H7 (cell line): Measurements from ENCODE around the gene ATP8A2. TPM values are rescaled to one million over a fixed set of nuclear protein-coding genes. Genes with fewer than 3 reads are reported as not detected.

Source experiments
- DNase-seq: peaks from one replicate; pipeline ENCODE4 v3.0.0; 2012
- H3K27me3 ChIP-seq: 2 replicates; pipeline ENCODE4 v1.6.0; 2011; ENCODE audit warnings: mild to moderate bottlenecking, low read length; ENCODE audit not compliant: control insufficient read depth, insufficient read depth
- H3K36me3 ChIP-seq: replicated peaks from 2 replicates; pipeline ENCODE4 v1.5.1; 2011; ENCODE audit warnings: low read length; ENCODE audit not compliant: control insufficient read depth, insufficient read depth
- H3K4me3 ChIP-seq: 2 replicates; pipeline ENCODE4 v1.5.1; 2011; ENCODE audit warnings: low read depth, mild to moderate bottlenecking, control low read depth, low read length, moderate library complexity; ENCODE audit not compliant: insufficient read depth
- total RNA-seq: library from RNA; depleted of rRNA; stranded (reverse); fragments of >200 nt; shearing (Covaris generic); gene quantifications from 2 replicates; pipeline ENCODE4 v1.2.3, GENCODE V29; 2014

ATP8A2 gene
- total RNA-seq, 1 experiment from 2014 or later = 0.38 TPM

GRCh38 chr13:25963674-25964073 lies 591.9 kb downstream of the ATP8A2 start:
- H3K27me3 ChIP-seq = no peaks in the 10 kb centered on the region
- no peak overlapping the region for H3K4me3 ChIP-seq
- no peaks in the 10 kb centered on the region for H3K36me3 ChIP-seq
- no peak for DNase-seq

- Histone ChIP-seq H3K4me3 (no peak overlapping the region), H3K36me3 (no peaks in the 10 kb centered on the region), H3K27me3 (no peaks in the 10 kb centered on the region)
- no peak for DNase-seq
Observed at GRCh38 chr13:25965596-25965995, 593.8 kb downstream of the ATP8A2 start.

- H3K27me3 ChIP-seq = no peaks in the 10 kb centered on the region
- H3K4me3 ChIP-seq = no peak overlapping the region
- no peaks in the 10 kb centered on the region for H3K36me3 ChIP-seq
- DNase-seq = no peak
Observed at GRCh38 chr13:25966086-25966485, 594.3 kb downstream of the ATP8A2 start.

GRCh38 chr13:25967144-25967543 lies 595.4 kb downstream of the ATP8A2 start:
- Histone ChIP-seq H3K36me3 (no peaks in the 10 kb centered on the region), H3K27me3 (no peaks in the 10 kb centered on the region), H3K4me3 (no peak overlapping the region)
- DNase-seq = no peak

- Histone ChIP-seq H3K27me3 (no peaks in the 10 kb centered on the region), H3K4me3 (no peak overlapping the region), H3K36me3 (no peaks in the 10 kb centered on the region)
- peak; percentile 55 for DNase-seq
Observed at GRCh38 chr13:25971047-25971446, 599.3 kb downstream of the ATP8A2 start.

GRCh38 chr13:25971459-25972145 lies 599.8 kb downstream of the ATP8A2 start:
- Histone ChIP-seq H3K36me3 (no peaks in the 10 kb centered on the region), H3K27me3 (no peaks in the 10 kb centered on the region), H3K4me3 (no peak overlapping the region)
- peak; percentile 51 for DNase-seq

GRCh38 chr13:25973085-25973484 lies 601.3 kb downstream of the ATP8A2 start:
- no peak overlapping the region for H3K4me3 ChIP-seq
- no peak for DNase-seq
- H3K27me3 ChIP-seq = no peaks in the 10 kb centered on the region
- no peaks in the 10 kb centered on the region for H3K36me3 ChIP-seq

- H3K36me3 ChIP-seq = no peaks in the 10 kb centered on the region
- H3K4me3 ChIP-seq = no peak overlapping the region
- H3K27me3 ChIP-seq = no peaks in the 10 kb centered on the region
- no peak for DNase-seq
Observed at GRCh38 chr13:25973576-25973975, 601.8 kb downstream of the ATP8A2 start.

- peak; percentile 78 for DNase-seq
- Histone ChIP-seq H3K36me3 (no peaks in the 10 kb centered on the region), H3K4me3 (no peak overlapping the region), H3K27me3 (no peaks in the 10 kb centered on the region)
Observed at GRCh38 chr13:25977216-25977615, 605.4 kb downstream of the ATP8A2 start.

GRCh38 chr13:25977671-25978070 lies 605.9 kb downstream of the ATP8A2 start:
- no peak overlapping the region for H3K4me3 ChIP-seq
- H3K27me3 ChIP-seq = no peaks in the 10 kb centered on the region
- DNase-seq = no peak
- no peaks in the 10 kb centered on the region for H3K36me3 ChIP-seq

GRCh38 chr13:25978961-25979360 lies 607.2 kb downstream of the ATP8A2 start:
- DNase-seq = no peak
- Histone ChIP-seq H3K27me3 (no peaks in the 10 kb centered on the region), H3K36me3 (no peaks in the 10 kb centered on the region), H3K4me3 (no peak overlapping the region)

GRCh38 chr13:25979371-25979770 lies 607.6 kb downstream of the ATP8A2 start:
- no peak for DNase-seq
- H3K36me3 ChIP-seq = no peaks in the 10 kb centered on the region
- H3K4me3 ChIP-seq = no peak overlapping the region
- no peaks in the 10 kb centered on the region for H3K27me3 ChIP-seq

- peak; percentile 78 for DNase-seq
- H3K36me3 ChIP-seq = no peaks in the 10 kb centered on the region
- H3K4me3 ChIP-seq = no peak overlapping the region
- H3K27me3 ChIP-seq = no peaks in the 10 kb centered on the region
Observed at GRCh38 chr13:25980255-25980654, 608.5 kb downstream of the ATP8A2 start.

- no peaks in the 10 kb centered on the region for H3K27me3 ChIP-seq
- no peak overlapping the region for H3K4me3 ChIP-seq
- no peaks in the 10 kb centered on the region for H3K36me3 ChIP-seq
- no peak for DNase-seq
Observed at GRCh38 chr13:25981060-25981459, 609.3 kb downstream of the ATP8A2 start.

GRCh38 chr13:25982907-25983306 lies 611.1 kb downstream of the ATP8A2 start:
- no peak for DNase-seq
- Histone ChIP-seq H3K27me3 (no peaks in the 10 kb centered on the region), H3K4me3 (no peak overlapping the region), H3K36me3 (no peaks in the 10 kb centered on the region)

GRCh38 chr13:25987987-25988386 lies 616.2 kb downstream of the ATP8A2 start:
- no peak overlapping the region for H3K4me3 ChIP-seq
- H3K27me3 ChIP-seq = no peaks in the 10 kb centered on the region
- no peaks in the 10 kb centered on the region for H3K36me3 ChIP-seq
- DNase-seq = no peak
